EL (cell line): ENCODE data around the gene CDH5.

Experiments used
- DNase-seq: peaks from one replicate; pipeline ENCODE4 v3.0.0-alpha.2; 2016

CDH5 gene

DNA sequence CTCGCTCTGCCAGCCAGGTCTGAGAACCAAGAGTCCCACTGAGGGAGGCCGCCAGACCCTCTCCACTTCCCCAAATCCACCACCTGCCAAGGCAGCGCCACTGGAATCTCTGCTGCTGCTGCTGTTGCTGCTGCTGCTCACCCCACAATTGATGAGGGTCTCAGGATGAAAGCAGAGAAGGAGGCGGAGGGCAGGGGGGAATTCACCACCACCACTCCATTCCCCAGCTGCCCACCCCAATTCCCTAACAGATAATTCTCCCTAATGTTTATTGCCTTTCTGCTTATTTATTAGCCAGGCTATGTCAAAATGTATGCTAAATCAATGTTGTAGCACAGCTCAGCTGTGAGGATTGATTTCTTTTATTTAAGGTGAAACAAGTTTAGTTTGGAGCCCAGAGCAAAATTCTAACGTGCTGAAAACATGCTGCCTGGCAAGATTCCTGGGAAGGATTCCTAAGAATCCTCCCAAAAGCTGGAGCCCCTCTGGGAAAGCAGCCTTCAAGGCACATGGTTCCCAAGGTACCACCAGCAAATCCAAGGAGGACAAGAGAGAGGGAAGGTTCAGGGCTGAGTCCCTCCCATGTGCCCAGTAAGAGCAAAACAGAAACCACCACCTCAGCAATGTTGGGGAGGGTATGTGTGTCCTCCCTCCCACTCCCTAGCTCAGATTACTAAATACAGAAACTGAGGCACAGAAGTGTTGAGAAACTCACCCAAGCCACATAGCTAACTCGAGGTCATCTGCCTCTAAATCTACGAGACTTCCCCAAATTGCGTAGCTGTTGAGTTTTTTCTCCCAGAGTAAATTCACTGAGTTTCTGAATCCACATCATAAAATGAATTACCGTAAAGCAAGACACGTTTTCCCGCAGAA is 12.2 kb upstream of the CDH5 start:
- no peak for DNase-seq

DNA sequence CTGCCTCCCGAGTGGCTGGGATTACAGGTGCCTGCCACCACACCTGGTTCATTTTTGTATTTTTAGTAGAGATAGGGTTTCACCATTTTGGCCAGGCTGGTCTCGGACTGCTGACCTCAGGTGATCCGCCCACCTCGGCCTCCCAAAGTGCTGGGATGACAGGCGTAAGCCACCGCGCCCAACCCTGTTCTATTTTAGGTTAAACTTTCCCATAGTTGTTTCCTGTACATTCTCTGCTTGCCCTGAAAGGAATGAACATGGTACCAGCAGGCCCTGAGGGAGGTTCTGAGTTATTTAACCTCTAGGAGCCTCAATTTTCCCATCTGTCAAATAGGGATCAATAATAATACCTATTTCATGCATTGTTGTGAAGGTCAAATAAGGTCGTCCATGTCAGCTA is 11.0 kb upstream of the CDH5 start:
- no peak for DNase-seq

DNA sequence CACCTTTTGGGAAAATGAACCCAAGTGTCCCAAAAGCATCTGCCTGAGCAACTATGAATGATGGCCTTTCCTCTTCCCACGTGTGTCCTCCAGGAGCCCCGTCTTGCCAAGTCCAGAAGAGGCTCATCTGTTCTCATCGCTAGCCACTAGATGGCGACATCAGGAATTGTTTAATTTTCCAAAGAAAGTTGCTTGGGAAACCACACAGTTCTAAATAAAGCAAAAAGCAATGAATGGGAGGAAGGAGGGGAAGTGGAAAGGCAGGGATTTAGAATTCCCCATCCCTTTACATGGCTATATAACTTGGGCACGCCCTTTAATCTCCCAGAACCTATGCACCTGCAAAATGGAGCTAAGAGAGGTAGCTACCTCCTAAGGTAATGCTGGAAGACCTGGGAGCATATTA is 9.0 kb upstream of the CDH5 start:
- DNase-seq: peak; percentile 72

DNA sequence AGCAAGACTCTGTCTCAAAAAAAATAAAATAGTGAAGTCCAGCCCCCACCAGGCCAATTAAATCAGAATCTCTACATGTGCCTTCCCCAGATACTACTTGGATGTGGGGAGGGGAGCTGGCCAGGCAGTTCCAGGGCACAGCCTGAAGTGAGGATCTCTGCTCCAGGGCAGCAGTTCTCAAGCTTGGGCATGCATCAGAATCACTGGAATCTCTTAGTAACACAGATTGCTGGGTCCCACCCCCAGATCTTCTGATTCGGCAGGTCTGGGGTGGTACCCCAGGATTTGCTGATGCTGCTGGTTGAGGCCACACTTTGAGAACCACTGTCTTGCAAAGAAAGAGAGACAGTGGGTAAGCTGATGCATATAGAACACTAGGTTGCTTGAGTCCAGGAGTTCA is 8.3 kb upstream of the CDH5 start:
- DNase-seq: no peak

DNA sequence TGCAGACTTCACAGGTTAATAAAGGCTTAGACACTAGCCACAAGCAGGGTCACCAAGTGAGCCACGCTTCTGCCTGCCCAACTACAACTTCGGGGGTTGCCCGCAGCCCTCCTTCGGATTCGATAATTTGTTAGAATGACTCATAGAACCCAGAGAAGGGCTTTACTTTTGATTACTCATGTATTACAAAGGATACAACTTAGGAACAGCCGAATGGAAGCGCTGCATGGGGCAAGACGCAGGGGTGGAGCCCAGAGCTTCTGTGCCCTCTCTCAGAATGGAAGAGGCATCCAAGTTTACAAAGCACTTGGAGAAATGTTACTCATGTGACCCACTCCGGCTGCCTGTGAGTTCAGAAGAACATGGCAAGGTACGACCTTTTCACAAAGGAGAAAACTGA is 7.5 kb upstream of the CDH5 start:
- DNase-seq: no peak

DNA sequence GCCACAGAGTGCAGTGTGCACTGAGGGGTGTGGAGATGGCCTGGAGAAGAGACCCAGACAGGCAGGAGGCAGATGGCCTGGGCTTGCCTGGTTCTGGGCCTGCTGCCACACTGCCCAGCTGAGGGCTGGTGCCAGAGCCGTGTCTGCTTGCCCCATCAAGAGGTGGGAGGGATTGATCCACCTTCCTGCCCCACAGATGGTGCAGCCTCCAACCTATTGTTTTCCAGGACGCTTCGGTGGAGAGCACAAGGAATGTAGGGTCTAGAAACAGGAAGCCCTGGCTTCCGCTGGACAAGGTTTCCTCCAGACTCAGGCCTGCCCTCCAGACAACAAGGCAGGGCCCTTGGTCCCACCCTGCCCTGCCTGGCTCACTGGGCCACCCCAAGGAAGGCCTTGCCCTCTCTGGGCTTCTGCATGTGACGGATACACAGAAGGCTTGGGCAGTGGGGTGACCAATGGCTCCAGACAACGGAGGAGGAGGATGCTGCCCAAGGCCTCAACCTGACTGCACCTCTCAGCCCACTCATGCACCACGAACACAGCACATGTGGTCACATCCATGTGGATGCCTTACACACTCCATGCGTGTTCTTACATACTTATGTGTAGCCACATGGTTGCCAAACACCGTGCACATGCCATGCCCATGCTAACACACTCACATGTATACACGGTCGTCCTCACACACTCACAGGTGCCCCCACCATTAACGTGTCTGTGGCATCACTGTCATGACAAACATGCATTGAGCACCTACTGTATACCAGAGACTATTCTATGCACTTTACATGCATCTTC is 6.5 kb upstream of the CDH5 start:
- no peak for DNase-seq

DNA sequence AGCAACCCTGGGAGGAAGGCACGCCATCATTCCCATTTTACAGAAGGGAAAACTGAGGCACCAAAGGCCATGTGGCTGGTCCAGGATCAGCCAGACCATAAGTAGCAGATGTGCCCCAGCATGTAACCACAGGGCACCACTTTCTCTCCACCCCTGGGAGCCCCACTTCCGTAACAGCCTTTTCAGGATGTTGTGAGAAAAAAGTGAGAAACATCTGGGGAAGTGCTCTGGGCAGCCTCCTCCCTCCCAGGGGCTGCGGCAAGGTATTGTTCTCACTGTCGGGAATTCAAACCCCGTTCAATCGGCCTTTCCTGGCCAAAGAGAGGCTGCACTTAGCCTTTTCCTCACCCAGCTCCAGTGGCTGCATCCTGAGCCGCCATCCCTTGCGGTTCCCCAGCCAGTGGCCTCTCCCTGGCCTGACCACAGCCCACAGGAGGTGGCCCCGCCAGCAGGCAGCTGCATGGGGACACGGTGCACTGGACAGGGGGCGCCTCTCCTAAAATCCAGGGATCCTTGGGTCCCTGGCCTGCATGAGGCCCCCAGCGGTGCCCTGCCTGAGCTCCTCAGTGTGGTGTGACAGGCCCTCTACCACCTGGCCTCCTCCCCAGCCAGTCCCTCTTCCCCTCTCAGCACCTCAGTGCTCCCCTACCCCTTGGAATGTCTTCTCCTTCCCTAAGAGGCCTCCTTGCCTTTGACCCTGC is 5.7 kb upstream of the CDH5 start:
- no peak for DNase-seq

DNA sequence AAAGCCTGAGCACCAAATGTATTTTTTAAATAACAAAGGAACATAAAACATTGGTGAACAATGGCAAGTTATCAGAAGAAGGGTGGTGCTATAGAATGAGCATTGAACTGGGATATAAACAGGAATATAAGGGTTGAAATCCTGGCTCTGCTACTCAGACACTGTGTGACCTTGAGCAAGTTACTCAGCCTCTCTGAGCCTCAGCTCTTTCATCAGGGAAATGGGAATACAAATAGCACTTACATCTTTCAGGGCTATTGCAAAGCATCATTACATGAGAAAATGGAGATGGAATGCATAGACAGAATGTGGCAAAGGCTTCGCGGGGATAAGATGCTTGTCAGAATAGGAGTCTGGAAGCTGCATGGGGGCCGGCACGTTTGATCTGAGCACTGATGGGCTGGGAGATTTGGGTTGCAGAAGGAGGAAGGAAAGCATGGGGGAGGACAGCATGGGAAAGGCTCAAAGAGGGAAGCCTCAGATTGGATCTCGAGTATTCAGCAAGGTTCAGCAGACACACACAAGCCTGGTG is 4.8 kb upstream of the CDH5 start:
- DNase-seq: no peak

DNA sequence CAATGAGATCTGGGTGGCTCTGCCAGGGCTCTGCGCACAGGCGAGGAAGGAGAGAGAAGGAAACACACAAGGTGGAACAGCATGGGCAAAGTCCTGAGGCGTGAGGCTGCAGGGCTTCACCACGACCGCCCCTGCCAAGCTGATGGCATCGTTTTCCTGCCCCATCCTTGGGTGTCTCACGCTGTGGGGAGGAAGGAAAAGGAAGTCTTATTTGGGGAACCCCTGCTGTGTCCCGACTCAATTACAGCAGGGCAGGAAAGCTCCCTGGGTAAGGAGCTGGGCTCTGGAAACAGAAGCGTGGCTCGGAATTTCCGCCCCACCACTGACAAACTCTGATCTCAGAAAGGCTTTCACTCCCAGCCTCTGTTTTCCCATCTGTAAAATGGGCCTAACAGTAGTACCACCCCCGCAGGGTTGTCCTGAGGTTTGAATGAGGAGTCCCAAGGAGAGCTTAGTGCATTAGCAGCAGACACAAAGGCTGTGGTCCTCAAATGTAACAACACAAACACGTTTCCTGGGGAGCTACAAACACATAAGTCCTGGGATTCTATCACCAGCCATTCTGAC is 3.2 kb upstream of the CDH5 start:
- no peak for DNase-seq

DNA sequence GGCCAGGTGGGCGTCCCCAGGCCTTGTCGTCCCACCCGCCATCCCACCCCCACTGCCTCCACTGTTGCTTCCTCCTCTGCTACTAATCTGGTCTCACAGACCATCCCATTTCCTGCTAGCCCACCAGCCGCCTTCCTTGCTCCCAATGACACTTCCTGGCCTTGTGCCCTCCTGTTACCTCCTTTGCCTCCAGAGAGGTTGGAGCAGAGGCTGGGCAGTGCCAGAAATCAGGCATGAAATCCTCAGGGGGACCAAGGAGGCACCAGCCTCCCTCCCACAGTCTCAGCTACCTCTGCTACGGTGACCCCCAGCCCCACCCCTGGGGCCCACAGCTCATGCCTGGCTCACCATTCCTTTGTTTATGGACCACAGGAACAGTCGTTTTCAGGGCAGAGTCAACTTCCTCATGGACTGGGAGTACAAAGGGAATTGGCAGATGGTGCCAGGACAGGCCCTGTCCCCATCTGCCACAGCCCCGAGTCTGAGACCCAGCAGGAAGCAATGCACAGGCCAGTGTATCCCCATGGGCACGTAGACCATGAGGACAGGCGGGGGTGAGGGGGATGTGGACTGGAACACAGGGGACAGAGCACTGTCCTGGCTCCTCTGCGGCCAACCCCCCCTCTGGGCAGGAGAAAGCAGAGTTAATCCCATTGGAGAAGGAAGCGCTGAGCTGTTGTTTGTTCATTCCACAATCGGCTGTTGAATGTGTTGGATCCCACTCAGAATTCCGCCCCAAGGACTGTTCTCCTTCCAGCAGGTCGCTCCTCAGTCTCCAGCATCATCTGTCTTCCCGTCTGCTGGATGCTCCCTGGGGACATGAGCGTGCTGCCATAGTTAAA is 2.2 kb upstream of the CDH5 start:
- no peak for DNase-seq

DNA sequence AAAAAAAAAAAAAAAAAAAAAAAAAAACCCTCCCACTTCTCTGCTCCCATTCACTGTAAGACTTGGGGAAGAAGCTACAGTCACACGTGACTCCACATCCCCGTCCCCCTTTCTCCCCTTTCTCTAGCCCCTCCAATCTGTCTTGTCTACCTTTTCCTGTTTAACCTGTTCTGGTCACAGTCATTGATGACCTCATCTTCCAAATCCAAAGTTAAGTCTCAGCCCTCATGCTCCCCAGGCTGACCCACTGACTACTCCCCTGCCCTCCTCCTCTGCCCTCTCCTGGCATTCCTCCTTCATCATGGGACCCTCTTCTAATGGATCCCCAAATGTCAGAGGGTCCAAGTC is 1.6 kb upstream of the CDH5 start:
- no peak for DNase-seq

DNA sequence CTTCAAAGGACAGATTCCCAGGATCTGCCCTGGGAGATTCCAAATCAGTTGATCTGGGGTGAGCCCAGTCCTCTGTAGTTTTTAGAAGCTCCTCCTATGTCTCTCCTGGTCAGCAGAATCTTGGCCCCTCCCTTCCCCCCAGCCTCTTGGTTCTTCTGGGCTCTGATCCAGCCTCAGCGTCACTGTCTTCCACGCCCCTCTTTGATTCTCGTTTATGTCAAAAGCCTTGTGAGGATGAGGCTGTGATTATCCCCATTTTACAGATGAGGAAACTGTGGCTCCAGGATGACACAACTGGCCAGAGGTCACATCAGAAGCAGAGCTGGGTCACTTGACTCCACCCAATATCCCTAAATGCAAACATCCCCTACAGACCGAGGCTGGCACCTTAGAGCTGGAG is 840 bp upstream of the CDH5 start:
- DNase-seq: no peak

DNA sequence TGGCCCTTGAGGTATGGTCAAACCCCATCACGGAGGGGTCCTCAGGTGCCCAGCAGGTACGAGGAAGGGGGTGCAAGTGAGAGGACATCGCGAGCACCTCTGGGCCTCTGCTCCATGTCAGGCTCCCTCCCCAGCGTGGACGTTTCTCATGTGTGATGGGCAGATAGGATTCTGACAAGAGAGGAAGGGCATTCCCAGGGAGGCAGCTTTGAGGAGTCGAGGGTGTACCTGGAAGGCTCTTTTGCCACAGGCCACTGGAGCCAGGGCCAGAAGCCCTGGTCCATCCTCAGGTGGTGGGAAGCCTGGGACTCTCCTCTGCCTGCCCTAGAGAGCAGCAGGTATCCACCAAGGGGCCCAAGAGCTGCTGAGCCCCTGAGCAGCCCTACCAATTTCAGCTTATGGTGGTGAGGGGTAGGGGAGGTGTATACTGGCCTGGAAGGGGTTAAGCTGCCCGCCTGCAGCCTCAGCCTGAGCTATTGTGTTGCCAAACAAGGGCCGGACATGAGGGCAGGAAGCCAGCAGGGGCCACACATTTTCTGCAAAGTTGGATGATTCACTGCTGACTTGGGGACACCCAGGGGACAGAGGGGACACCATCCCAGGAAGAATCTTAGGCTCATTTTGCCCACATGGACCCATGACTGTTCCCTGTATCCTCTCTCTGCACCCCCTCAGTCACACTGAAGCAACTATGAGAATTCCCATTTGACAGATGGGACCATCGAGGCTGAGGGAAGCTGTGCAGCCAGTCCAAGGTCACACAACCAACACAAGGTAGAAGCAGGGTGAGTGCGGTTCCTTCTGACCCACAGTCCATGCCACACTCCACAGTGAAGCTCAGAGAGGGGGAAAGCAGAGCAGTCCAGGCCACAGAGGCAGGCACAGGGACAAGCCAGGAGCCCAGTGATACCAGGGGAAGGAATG is 1.7 kb downstream of the CDH5 start:
- no peak for DNase-seq

DNA sequence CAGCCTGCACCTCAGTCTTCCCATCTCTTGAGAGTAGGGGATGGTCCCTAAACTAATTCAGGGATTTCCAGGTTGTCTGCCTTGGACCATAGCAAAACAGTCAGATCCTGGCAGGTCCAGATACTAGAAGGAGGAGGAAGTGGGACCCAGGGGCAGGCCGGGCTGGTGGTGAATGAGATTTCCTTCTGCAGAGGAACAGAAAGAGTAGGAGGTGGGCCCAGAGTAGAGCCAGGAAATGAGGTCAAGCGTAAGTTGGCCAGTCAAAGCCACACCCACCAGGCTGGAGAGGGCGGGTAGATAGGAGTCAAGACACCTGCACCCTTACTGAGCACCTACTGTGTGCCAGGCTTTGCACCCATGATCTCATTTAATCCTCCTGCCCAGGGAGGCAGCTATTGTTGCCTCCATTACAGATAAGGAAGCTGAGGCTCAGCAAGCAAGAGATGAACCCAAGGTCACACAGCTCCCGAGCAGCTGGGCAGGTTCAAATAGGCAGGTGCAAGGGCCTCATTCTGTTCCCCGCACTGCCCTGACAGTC is 2.6 kb downstream of the CDH5 start:
- no peak for DNase-seq

DNA sequence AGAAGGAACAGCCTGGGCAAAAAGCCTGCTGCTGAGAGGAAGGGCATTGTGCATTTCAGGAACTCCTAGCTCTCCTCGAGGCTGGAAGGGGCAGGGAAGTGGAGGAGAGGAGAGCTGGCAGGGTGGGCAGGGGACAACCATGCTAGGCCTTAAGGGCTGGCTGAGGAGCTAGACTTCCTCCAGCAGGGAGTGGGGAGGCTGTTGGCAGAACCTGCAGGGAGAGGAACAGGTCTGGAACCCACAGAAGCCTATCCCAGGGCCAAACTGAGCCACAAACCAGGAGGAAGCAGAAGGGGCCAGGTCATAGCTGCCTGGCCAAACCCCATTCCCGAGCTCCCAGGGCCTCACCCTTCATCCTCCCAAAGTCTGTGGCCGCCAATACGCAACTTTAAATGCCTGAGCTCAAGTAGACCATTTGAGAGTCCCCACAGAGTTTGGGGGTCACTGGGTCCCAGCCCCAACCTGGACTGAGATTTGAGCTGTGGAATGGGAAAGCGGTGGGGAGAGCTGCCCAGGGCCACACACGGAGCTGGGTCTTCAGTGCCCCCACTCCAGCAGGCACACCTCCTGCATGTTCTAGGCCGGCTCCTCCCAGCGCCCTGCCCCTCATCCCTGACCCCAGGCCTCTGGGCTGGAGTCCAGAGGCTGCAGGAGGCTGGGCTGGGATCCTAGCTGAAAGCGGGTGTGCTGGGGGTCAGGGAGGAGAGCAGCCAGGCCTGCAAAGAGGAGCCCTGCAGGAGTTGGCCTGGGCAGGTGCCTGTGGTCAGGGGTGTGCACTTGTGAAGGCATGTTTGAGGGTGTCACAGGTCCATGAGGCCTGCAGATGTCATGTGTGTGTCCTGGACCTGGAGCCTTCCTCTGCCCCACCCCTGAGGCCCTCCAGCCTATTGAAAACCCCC is 4.5 kb downstream of the CDH5 start:
- no peak for DNase-seq

DNA sequence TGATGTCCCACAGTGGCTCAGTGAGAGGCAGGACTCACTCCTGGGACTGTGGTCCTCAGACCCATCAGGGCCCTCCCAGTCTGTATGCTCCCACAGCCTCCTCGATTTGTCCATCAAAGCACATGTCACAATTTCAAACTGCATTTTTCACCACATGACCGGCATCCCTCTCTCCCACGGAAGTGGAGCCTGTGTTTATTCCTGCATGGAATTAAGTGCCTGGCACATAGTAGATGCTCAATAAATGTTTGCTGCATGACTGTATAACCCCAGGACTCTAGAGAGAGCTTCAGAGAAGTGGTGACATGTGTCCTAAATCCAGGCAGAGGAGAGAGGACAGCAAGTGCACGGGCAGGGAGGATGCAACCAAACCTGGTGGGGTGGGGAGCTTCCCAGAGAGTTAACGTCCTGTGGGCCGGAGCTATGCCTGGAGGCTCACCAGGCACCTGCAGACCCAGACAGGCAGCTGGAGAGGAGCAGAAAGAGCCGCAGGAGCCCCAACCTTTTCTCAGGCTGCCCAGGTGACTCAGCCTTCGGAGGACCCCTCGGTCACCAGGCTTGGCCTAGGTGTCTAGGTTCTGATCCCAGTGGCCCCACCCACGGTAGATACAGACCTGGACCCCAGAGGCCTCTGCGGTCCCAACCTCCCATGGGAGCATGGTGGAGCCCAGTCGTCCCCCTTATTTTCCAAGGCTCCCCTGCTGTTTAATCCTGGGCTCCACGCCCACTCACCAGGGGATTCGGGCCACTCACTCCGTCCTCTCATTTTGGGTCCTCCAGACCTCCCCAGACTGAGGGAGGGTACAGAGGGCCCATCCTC is 5.8 kb downstream of the CDH5 start:
- DNase-seq: no peak

DNA sequence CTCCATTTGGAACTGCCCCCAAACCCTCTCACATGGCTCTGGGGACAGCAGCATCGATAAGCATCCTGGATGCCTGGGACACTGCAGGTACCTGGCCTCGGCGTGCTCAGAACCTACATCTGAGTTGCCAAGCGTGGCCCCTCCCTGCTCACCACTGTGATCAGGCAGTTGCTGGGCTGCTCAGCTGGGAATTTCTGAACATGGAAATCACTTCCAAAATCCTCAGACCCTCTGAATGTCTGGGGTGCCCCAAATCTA is 6.3 kb downstream of the CDH5 start:
- no peak for DNase-seq

DNA sequence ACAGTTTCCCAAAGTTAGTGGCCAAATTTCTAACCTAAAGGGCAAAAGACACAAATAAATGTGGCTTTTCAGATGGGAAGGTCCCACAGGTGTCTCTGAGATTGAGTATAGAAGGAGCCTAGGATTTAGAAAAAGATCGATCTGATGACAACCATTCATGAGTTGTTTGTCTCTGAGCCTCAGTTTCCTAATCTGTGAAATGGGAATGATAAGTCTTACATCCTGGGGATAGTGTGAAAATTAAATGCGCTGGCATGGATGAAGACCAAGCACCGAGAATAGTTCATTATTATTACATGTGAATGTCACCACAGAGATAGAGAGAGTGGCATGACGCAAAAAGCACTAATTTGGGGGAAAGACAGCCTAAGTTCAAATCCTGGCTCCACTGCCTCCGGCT is 7.2 kb downstream of the CDH5 start:
- DNase-seq: no peak

DNA sequence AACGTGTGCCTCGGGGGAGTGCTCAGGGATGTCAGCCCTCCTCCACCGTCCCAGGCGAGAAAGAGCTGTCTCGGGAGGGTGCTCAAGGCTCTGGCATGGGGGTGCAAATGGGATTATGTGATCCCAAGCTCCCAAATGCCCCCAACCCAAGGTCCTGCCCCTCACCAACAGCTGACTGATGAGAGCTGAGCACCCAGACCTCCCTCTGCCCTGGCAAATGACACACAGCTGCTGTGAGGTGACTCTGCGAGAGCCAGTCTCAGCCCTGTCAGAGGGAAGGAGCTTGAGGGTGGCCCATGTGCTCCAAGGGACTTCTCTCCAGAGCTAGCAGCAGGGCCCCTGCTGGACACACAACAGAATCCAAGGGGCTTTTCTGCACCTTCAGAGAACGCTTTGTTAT is 7.7 kb downstream of the CDH5 start:
- DNase-seq: no peak
